Naive thymus-derived CD4-positive, alpha-beta T cell (primary cell): ENCODE data around the gene HLA-DMB. TPM values are rescaled to one million over a fixed set of nuclear protein-coding genes. Genes with fewer than 3 reads are reported as not detected.

Experiments used
- ATAC-seq: fragments of 150-1000 bp; cut with Tn5 transposase; 2 replicates; pipeline ENCODE4 v1.10.0; 2021; ENCODE audit warnings: mild to moderate bottlenecking, moderate library complexity
- CTCF ChIA-PET: fragments of 350-600 bp; sonication (Branson Sonifier 250); formaldehyde crosslinking; loops from one replicate; lab custom pipeline; 2021; ENCODE audit warnings: antibody characterized with exemption; lab: Charles Lee
- POLR2A ChIA-PET: fragments of 350-600 bp; sonication (Branson Sonifier 250); formaldehyde crosslinking; loops from one replicate; lab custom pipeline; 2021; ENCODE audit warnings: antibody characterized with exemption, inconsistent platforms; lab: Charles Lee
- DNase-seq, 9 donors: peaks; one replicate each; pipeline versions ENCODE4 v3.0.0 to v3.0.0-alpha.2; 2020 to 2022; ENCODE audit warnings: mixed read lengths in 1 of 9
- H3K27ac ChIP-seq: one replicate; pipeline ENCODE4 v1.7.0; 2013; ENCODE audit warnings: mild to moderate bottlenecking, low read depth, low read length, moderate library complexity
- H3K27me3 ChIP-seq, 2 donors: one replicate each; pipeline ENCODE4 v1.7.0; 2013; ENCODE audit warnings: low read length in 2 of 2, mild to moderate bottlenecking in 2 of 2, moderate library complexity in 2 of 2; ENCODE audit not compliant: control insufficient read depth in 2 of 2, insufficient read depth in 2 of 2
- H3K36me3 ChIP-seq, 3 experiments: 1 replicate in 2 of 3; 2 replicates in 1 of 3; pipeline ENCODE4 v1.7.0; 2013; ENCODE audit warnings: low read length in 3 of 3, mild to moderate bottlenecking in 3 of 3, moderate library complexity in 1 of 3; ENCODE audit not compliant: insufficient read depth in 3 of 3, control insufficient read depth in 2 of 3
- H3K4me1 ChIP-seq, 2 donors: one replicate each; pipeline ENCODE4 v1.7.0; 2013; ENCODE audit warnings: low read length in 2 of 2, mild to moderate bottlenecking in 2 of 2, moderate library complexity in 1 of 2; ENCODE audit not compliant: control insufficient read depth in 2 of 2, insufficient read depth in 2 of 2
- H3K4me3 ChIP-seq: 2 replicates; pipeline ENCODE4 v1.7.0; 2013; ENCODE audit warnings: mild to moderate bottlenecking, low read length
- H3K9me3 ChIP-seq, 3 experiments: 1 replicate in 2 of 3; 2 replicates in 1 of 3; pipeline ENCODE4 v1.7.0; 2013; ENCODE audit warnings: low read length in 3 of 3; ENCODE audit not compliant: control insufficient read depth in 2 of 3
- H3K27ac Mint-ChIP-seq, 9 donors: one replicate each; pipeline ENCODE4 v1.8.0; 2020 to 2022; ENCODE audit warnings: mixed read lengths in 9 of 9, mild to moderate bottlenecking in 8 of 9, moderate library complexity in 5 of 9, inconsistent platforms in 2 of 9
- H3K27me3 Mint-ChIP-seq, 5 donors: one replicate each; pipeline ENCODE4 v1.8.0; 2021 to 2022; ENCODE audit warnings: mixed read lengths in 5 of 5, mild to moderate bottlenecking in 1 of 5
- H3K36me3 Mint-ChIP-seq, 5 donors: one replicate each; pipeline ENCODE4 v1.8.0; 2020 to 2022; ENCODE audit warnings: mixed read lengths in 5 of 5, mild to moderate bottlenecking in 3 of 5, inconsistent platforms in 1 of 5
- H3K4me1 Mint-ChIP-seq, 7 donors: one replicate each; pipeline ENCODE4 v1.8.0; 2020 to 2022; ENCODE audit warnings: mixed read lengths in 7 of 7, mild to moderate bottlenecking in 3 of 7, inconsistent platforms in 1 of 7
- H3K4me3 Mint-ChIP-seq, 10 donors: one replicate each; pipeline ENCODE4 v1.8.0; 2020 to 2022; ENCODE audit warnings: mild to moderate bottlenecking in 10 of 10, mixed read lengths in 10 of 10, moderate library complexity in 6 of 10, inconsistent platforms in 2 of 10
- H3K9me3 Mint-ChIP-seq, 11 donors: one replicate each; pipeline ENCODE4 v1.8.0; 2020 to 2022; ENCODE audit warnings: mixed read lengths in 11 of 11, mild to moderate bottlenecking in 4 of 11, inconsistent platforms in 1 of 11, moderate library complexity in 1 of 11
- intact Hi-C, 2 donors: fragments of 100-400 bp; cut with micrococcal nuclease; formaldehyde crosslinking; loops; one replicate each; pipeline ENCODE4 v1.15.1; 2023
- polyA plus RNA-seq, 2 donors: library from polyadenylated mRNA; unstranded; fragments of 300-500 nt; fragmentation: Illumina TruSeq; gene quantifications; one replicate each; pipeline ENCODE4 v1.2.3, GENCODE V29; 2021
- total RNA-seq, 6 experiments: library from RNA in 5 of 6; stranded (reverse) in 5 of 6; gene quantifications; 1 replicate in 5 of 6; 2 replicates in 1 of 6; pipeline ENCODE4 v1.2.3 and lab custom pipeline; 2021 to 2026

HLA-DMB gene
- total and polyA plus RNA-seq, 7 experiments from 2014 or later, result 7.8 to 82.5 (median 9.1) TPM

- Histone ChIP-seq H3K9me3 (no peaks in the 10 kb centered on the region), H3K4me1 (peaks cover 26% of the 10 kb centered on the region in 2 donors), H3K27me3 (no peaks in the 10 kb centered on the region), H3K27ac (no peak overlapping the region), H3K4me3 (no peak overlapping the region), H3K36me3 (no peaks in the 10 kb centered on the region)
- peak overlapping the region in 4 of 10 donors; percentile 4 to 13 (median 9) for H3K4me3 Mint-ChIP-seq
- peaks cover 0 to 11% (median 0%) of the 10 kb centered on the region in 5 donors for H3K36me3 Mint-ChIP-seq
- ChIA-PET POLR2A (interaction anchor here (0.8 to 13.5 kb wide), 7 partner anchors 10 to 124 kb away, joined by 3 to 638 read pairs (median 3); partner anchors contain the start of genes BRD2 and HLA-DMB), CTCF (interaction anchor here (0.6 to 13.5 kb wide), 8 partner anchors 13 to 213 kb away, joined by 3 to 411 read pairs (median 4); partner anchors contain the start of genes BRD2 and HLA-DMB)
- intact Hi-C loops, result no loop called here
- peaks cover 0 to 3% (median 0%) of the 10 kb centered on the region in 11 donors for H3K9me3 Mint-ChIP-seq
- H3K27ac Mint-ChIP-seq, result no peak overlapping the region
- no peak for ATAC-seq
- DNase-seq, result no peak
- no peaks in the 10 kb centered on the region for H3K27me3 Mint-ChIP-seq
- H3K4me1 Mint-ChIP-seq, result peaks cover 50 to 72% (median 64%) of the 10 kb centered on the region in 7 donors
Observed at GRCh38 chr6:32950449-32950848, 9.6 kb upstream of the HLA-DMB start.

- no peaks in the 10 kb centered on the region for H3K27me3 ChIP-seq
- Mint-ChIP-seq H3K36me3 (peaks cover 0 to 13% (median 0%) of the 10 kb centered on the region in 5 donors), H3K4me3 (peak overlapping the region in 4 of 10 donors; percentile 4 to 13 (median 9)), H3K27ac (peak overlapping the region in 3 of 9 donors; percentile 4 to 52 (median 38)), H3K4me1 (peaks cover 50 to 72% (median 64%) of the 10 kb centered on the region in 7 donors), H3K9me3 (peaks cover 0 to 3% (median 0%) of the 10 kb centered on the region in 11 donors), H3K27me3 (no peaks in the 10 kb centered on the region)
- H3K4me1 ChIP-seq, result peaks cover 24 to 30% of the 10 kb centered on the region in 2 donors
- no peaks in the 10 kb centered on the region for H3K9me3 ChIP-seq
- intact Hi-C loops, result no loop called here
- ChIA-PET CTCF (interaction anchor here (0.6 to 13.5 kb wide), 6 partner anchors 12 to 212 kb away, joined by 3 to 411 read pairs (median 4); partner anchors contain the start of genes BRD2 and HLA-DMB), POLR2A (interaction anchor here (0.8 to 13.5 kb wide), 7 partner anchors 10 to 123 kb away, joined by 3 to 638 read pairs (median 3); partner anchors contain the start of genes BRD2 and HLA-DMB)
- ATAC-seq (no peak), DNase-seq (no peak)
- H3K4me3 ChIP-seq, result no peak overlapping the region
- H3K36me3 ChIP-seq, result no peaks in the 10 kb centered on the region
- H3K27ac ChIP-seq, result no peak overlapping the region
Observed at GRCh38 chr6:32950010-32950409, 9.2 kb upstream of the HLA-DMB start.

- H3K27me3 ChIP-seq, result no peaks in the 10 kb centered on the region
- POLR2A ChIA-PET, result interaction anchor here (1.4 to 13.5 kb wide), 3 partner anchors 9 to 26 kb away, joined by 3 to 638 read pairs (median 3); partner anchors contain the start of genes BRD2 and HLA-DMB
- CTCF ChIA-PET, result interaction anchor here (0.6 to 13.5 kb wide), 5 partner anchors 7 to 738 kb away, joined by 3 to 411 read pairs (median 4); partner anchors contain the start of gene HLA-DMB
- H3K9me3 ChIP-seq, result no peaks in the 10 kb centered on the region
- no peak for DNase-seq
- H3K4me3 ChIP-seq, result no peak overlapping the region
- H3K36me3 ChIP-seq, result no peaks in the 10 kb centered on the region
- intact Hi-C loops, result no loop called here
- H3K9me3 Mint-ChIP-seq, result peaks cover 0 to 3% (median 0%) of the 10 kb centered on the region in 11 donors
- peaks cover 55 to 73% (median 64%) of the 10 kb centered on the region in 7 donors for H3K4me1 Mint-ChIP-seq
- peaks cover 29 to 39% of the 10 kb centered on the region in 2 donors for H3K4me1 ChIP-seq
- no peaks in the 10 kb centered on the region for H3K27me3 Mint-ChIP-seq
- H3K4me3 Mint-ChIP-seq, result peak overlapping the region in 1 of 10 donors; percentile 11
- H3K27ac ChIP-seq, result no peak overlapping the region
- ATAC-seq, result no peak
- peaks cover 0 to 13% (median 0%) of the 10 kb centered on the region in 5 donors for H3K36me3 Mint-ChIP-seq
- peak overlapping the region in 1 of 9 donors; percentile 33 for H3K27ac Mint-ChIP-seq
Observed at GRCh38 chr6:32949113-32949512, 8.3 kb upstream of the HLA-DMB start.

- Histone ChIP-seq H3K9me3 (no peaks in the 10 kb centered on the region), H3K4me3 (no peak overlapping the region), H3K27me3 (no peaks in the 10 kb centered on the region), H3K27ac (no peak overlapping the region), H3K36me3 (no peaks in the 10 kb centered on the region), H3K4me1 (peaks cover 32 to 45% of the 10 kb centered on the region in 2 donors)
- H3K27me3 Mint-ChIP-seq, result no peaks in the 10 kb centered on the region
- peaks cover 0 to 13% (median 0%) of the 10 kb centered on the region in 5 donors for H3K36me3 Mint-ChIP-seq
- H3K4me1 Mint-ChIP-seq, result peaks cover 54 to 73% (median 63%) of the 10 kb centered on the region in 7 donors
- intact Hi-C loops, result loop anchor here (1.0 kb wide), 2 partner anchors 15 to 63 kb away; no protein-coding TSS in a partner anchor
- H3K9me3 Mint-ChIP-seq, result peaks cover 0 to 3% (median 0%) of the 10 kb centered on the region in 11 donors
- ATAC-seq, result peak; percentile 37
- DNase-seq, result peak in 6 of 9 donors; percentile 19 to 54 (median 36)
- CTCF ChIA-PET, result interaction anchor here (0.6 to 13.5 kb wide), 14 partner anchors 9 to 103 kb away, joined by 3 to 411 read pairs (median 4); partner anchors contain the start of genes BRD2 and HLA-DMB
- H3K4me3 Mint-ChIP-seq, result no peak overlapping the region
- H3K27ac Mint-ChIP-seq, result peak overlapping the region in 1 of 9 donors; percentile 47
- POLR2A ChIA-PET, result interaction anchor here (0.6 to 13.5 kb wide), 6 partner anchors 14 to 107 kb away, joined by 3 to 638 read pairs (median 4); partner anchors contain the start of gene BRD2
Observed at GRCh38 chr6:32947552-32948465, 7.0 kb upstream of the HLA-DMB start.

GRCh38 chr6:32946893-32947292 is 6.1 kb upstream of the HLA-DMB start:
- H3K27ac Mint-ChIP-seq, result peak overlapping the region in 5 of 9 donors; percentile 3 to 97 (median 53)
- peaks cover 38 to 50% of the 10 kb centered on the region in 2 donors for H3K4me1 ChIP-seq

GRCh38 chr6:32945953-32946352 is 5.1 kb upstream of the HLA-DMB start:
- intact Hi-C loops, result no loop called here
- ATAC-seq (no peak), DNase-seq (no peak)
- H3K4me1 Mint-ChIP-seq, result peaks cover 63 to 83% (median 73%) of the 10 kb centered on the region in 7 donors
- Histone ChIP-seq H3K27me3 (no peaks in the 10 kb centered on the region), H3K36me3 (no peaks in the 10 kb centered on the region), H3K4me3 (no peak overlapping the region), H3K9me3 (no peaks in the 10 kb centered on the region), H3K4me1 (peaks cover 46 to 54% of the 10 kb centered on the region in 2 donors), H3K27ac (no peak overlapping the region)
- POLR2A ChIA-PET, result no interaction called here
- H3K36me3 Mint-ChIP-seq, result peaks cover 0 to 12% (median 0%) of the 10 kb centered on the region in 5 donors
- CTCF ChIA-PET, result no interaction called here
- H3K4me3 Mint-ChIP-seq, result peak overlapping the region in 2 of 10 donors; percentile 54 to 90
- peaks cover 0 to 3% (median 0%) of the 10 kb centered on the region in 11 donors for H3K9me3 Mint-ChIP-seq
- peak overlapping the region in 7 of 9 donors; percentile 9 to 98 (median 96) for H3K27ac Mint-ChIP-seq
- H3K27me3 Mint-ChIP-seq, result no peaks in the 10 kb centered on the region

More at GRCh38 chr6:32946893-32947292, 6.1 kb upstream of the HLA-DMB start:
- intact Hi-C loops, result loop anchor here (1.0 kb wide), 2 partner anchors 14 to 62 kb away; no protein-coding TSS in a partner anchor
- DNase-seq, result no peak
- Mint-ChIP-seq H3K9me3 (peaks cover 0 to 3% (median 0%) of the 10 kb centered on the region in 11 donors), H3K27me3 (no peaks in the 10 kb centered on the region), H3K4me1 (peaks cover 54 to 74% (median 64%) of the 10 kb centered on the region in 7 donors), H3K36me3 (peaks cover 0 to 12% (median 0%) of the 10 kb centered on the region in 5 donors), H3K4me3 (no peak overlapping the region)
- no peak overlapping the region for H3K27ac ChIP-seq
- POLR2A ChIA-PET, result interaction anchor here (0.6 to 13.5 kb wide), 4 partner anchors 13 to 102 kb away, joined by 3 to 638 read pairs (median 6); partner anchors contain the start of gene BRD2
- no peaks in the 10 kb centered on the region for H3K9me3 ChIP-seq
- ATAC-seq, result no peak
- H3K36me3 ChIP-seq, result no peaks in the 10 kb centered on the region
- H3K4me3 ChIP-seq, result no peak overlapping the region
- CTCF ChIA-PET, result interaction anchor here (0.6 to 13.5 kb wide), 7 partner anchors 9 to 102 kb away, joined by 3 to 411 read pairs (median 6); partner anchors contain the start of gene HLA-DMB
- H3K27me3 ChIP-seq, result no peaks in the 10 kb centered on the region
